GM21576 (cell line): ENCODE results near the gene PITPNM3.

ENCODE experiments used
- ATAC-seq: cut with Tn5 transposase; IDR thresholded peaks from one replicate; pipeline ENCODE4 v1.9.1; 2021; ENCODE audit warnings: mild to moderate bottlenecking, moderate library complexity; ENCODE audit not compliant: unreplicated experiment

Gene PITPNM3

DNA sequence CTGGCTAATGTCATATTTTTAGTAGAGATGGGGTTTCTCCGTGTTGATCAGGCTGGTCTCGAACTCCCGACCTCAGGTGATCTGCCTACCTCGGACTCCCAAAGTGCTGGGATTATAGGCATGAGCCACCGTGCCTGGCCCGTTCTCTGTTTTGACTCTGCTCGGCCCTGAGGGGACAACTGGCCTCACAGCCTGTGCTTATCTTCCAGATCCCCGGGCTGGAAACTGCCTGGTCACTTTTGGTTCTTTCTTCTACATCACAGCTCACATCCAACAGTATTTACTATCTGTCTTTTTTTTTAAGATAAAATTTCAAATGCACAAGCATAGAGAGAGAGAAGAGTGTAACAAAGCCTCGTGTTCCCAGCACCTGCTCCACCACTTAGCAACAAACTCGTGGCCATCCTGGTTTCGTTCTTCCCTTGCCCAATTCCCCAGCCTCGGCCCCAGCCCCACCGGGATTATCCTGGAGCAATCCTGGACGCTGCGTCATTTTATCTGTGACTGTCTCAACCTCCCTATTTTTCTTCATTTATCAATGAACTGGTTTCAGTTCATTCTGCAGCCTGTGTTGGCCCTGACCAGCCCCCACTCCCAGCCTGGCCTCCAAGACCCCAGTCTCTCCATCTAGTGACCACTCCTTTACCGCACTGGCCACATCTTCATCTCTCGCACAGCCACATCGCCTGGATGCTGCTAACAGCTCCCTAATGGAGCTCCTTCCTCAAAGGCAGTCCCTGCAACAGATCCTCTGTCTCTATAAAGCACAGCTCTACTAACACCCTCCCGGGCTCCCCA lies 91.0 kb downstream of the PITPNM3 start:
- no peak for ATAC-seq

DNA sequence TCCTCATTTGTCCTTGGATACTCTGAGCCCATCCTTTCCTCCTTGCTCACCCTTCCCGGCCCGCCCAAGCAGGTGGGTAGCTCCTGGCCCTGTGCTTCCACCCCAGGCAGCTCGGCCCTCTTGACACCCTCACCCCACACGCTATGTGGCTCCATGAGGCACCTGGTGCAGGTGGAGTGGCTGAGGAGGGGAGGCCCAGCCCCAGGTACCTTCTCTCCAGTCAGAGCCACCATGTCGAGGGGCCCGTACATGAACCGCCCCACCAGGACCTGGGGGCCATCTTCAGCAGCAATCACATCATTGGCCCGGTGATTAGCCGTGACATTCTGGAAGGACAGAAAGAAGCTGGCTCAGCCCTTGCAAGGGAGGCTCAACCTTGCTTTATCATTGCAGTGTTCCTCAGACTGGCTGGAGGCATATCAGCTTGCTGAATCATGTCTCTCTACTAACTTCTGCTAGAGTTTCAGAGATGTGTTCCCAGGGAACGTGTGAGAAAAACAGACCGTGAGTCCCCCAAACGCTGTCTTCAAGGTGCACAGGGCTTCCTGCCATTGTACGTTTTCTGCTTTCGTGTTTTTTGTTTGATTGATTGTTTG lies 91.8 kb downstream of the PITPNM3 start:
- no peak for ATAC-seq

DNA sequence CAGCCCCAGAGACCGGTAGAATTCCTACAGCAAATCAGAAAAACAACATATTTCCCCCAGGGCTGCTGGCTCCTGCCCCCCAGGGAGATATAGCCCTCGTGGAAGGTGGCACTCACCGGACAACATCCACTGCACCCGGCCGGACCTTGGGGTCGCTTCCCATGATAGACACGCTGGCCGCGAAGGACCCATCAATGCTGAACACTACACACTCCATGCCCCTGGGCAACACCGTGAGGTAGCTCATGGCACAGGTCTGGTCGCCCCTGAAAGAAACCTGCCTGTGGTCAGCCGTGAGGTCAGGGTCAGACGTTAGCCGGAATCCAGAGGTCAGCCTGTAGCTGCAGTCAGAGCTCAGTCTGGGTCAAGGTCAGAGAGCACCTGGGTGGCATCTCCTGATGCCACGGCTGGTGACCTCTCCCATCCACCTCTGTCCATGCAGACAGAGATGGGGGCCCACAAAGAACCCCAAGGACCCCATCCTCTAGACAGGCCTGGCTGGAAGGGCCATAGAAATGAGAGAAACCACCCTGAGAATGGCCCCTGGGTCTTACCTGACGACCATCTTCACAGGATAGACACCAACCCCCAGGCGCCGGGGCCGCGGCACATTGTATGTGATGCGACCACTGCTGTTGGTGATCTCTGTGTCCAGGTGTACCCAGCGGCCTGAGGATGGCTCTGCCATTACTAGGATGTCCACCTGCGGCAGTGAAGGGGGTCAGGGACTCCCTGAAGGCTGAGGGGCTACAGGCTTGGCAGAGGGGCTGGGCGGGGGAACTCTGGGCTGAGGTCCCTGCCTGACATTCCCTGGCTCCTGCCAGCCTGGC lies 92.5 kb downstream of the PITPNM3 start:
- ATAC-seq = no peak

DNA sequence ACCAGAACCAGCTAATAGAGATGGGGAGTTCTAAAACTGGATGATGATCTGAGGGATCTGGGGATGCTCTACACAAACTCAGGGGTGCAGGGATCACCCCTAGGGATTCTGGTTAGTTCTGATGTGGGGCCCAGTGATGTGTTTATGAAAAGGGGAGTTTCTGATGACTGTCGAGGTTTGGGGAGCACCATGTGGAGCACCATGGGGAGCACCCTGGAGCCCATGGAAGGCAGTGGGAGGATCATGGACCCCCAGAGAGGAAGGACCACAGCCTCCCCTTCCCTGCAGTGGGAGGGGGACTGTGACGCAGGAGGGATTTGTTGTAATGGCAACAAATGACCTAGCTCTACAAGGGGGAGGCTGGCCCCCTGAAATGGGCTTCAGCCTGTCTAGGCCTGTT lies 93.7 kb downstream of the PITPNM3 start:
- ATAC-seq = no peak

DNA sequence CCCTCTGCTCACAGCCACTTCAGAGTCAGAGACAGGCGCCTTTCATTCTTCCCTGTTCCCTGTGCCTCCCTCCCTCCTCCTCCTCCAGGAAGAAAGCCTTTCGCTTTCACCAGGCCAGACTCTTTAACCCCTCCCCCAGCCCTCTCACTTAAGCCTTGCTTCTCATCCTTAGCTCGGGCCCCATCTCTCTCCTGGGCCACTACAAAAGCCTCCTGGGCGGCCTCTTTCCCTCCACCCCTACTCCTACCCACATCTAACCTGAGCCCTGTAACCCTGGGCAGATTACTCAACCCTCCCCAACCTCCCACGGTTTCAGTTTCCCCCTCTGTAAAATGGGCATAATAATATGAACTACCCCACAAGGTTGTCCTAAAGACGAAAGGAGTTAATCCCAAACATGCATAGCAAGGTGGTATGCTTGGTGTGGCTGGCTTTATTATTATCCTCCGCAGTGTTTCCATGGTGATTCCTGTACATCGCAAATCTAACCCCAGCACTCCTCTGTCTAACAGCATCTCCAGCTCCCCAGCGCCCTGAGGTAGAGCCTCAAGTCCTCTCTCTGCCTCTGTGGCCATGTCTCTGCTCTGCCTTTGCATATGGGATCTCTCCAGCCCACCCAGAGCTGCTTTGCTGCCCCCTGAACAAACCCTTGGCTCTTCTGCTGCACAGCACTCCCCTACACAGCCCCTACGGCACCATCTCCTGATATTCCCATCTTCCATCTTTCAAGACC lies 94.4 kb downstream of the PITPNM3 start:
- no peak for ATAC-seq

DNA sequence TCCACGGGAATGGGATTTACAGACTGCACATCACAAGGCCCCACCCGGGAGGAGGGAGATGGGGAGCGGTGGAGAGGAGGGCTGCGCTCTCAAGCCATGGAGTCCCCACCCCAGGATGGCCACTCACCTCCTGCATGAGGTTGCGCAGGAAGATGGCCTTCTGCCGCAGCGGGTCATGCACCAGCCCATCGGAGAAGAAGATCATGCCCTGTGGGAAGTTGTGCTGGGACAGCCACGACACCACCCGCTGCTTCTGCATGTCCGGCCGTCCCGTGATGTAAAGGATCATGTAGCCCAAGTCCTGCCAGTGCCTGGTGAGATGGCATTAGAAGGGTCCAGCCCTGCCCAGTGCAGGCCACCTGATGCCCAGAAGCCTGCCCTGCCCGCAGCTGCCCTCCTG lies 95.1 kb downstream of the PITPNM3 start:
- no peak for ATAC-seq

DNA sequence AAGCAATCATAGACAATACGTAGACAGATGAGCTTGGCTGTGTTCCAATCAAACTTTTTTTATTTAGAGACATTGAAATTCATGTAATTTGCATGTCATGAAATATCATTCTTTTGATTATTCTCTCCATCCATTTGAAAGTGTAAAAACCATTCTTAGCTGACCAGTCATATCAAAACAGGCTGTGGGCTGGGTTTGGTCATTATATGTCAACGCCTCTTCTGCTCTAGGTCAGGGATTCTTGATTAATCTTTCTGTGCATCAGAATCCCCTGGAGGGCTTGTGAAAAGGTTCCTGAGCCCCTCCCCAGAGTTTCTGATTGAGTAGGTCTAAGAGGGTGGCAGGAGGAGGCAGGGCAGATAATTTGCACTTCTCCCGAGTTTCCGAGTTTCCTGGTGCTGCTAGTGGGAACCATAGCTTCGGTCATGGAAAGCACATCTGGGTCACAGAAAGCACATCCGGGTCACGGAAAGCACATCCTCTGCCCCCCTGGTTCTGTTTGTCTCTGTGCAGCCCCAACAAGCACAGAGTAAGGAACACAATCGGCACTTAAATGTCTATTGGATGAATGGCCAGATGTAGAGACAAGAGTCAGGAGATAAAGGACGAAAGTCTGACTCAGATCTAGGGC lies 95.7 kb downstream of the PITPNM3 start:
- ATAC-seq = no peak

DNA sequence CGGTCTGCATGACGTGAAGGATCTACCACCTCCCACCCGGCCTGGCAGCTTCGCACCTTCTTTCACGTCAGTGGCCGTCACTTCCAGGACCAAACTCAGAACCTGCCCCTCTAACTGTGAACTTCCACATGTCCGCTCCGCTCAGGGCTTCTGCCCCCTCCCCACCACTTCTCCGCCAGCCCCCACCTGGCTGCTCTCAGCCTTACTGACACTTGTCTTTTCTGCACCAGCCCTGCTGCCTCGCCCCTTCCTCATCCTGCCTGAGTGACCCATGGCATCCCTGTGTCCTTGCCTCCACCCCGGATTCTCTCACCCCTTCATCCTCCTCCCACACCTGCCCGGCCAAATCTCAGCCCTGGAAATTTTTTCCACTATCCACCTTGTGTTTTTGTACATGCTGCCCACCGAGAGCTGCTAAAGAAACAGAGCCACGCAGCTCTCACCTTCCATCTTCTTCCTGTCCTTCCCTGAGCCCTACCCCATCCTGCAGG lies 97.8 kb downstream of the PITPNM3 start:
- no peak for ATAC-seq

DNA sequence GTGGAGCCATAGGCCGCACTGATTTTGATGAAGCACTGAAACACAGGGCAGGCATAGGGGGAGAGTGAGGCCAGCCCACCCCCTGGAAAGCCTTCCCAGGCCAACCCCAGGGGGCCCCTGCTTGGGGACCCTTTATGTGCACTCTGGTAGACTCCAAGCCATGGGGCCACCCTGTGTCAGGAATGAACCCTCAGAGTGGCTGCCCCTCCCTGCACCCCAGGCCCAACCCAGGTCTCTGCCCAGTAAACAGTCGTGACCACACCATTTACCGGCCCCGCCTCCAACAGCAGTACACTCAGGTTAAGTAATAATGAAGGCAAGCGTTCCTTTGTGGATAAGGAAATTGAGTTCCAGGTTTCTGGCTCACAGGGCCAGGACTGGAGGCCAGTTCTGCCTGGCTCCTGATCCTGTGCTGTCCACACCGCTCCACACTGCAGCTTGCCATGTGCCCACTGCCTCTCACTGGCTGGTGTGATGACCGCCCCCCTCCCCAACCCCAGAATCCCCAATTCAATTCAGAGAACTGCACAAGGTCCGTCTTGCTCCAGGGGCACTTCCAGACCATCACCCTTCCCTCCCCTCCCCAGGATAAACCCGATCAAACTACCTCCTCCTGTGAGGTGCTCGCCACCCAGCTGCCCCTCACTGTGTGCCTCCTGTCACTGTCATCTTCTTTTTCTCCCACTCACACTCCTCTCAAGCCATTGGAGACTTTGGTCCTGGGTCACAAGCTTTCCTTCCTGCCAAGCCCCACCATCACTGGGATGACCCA lies 98.5 kb downstream of the PITPNM3 start:
- ATAC-seq = no peak

DNA sequence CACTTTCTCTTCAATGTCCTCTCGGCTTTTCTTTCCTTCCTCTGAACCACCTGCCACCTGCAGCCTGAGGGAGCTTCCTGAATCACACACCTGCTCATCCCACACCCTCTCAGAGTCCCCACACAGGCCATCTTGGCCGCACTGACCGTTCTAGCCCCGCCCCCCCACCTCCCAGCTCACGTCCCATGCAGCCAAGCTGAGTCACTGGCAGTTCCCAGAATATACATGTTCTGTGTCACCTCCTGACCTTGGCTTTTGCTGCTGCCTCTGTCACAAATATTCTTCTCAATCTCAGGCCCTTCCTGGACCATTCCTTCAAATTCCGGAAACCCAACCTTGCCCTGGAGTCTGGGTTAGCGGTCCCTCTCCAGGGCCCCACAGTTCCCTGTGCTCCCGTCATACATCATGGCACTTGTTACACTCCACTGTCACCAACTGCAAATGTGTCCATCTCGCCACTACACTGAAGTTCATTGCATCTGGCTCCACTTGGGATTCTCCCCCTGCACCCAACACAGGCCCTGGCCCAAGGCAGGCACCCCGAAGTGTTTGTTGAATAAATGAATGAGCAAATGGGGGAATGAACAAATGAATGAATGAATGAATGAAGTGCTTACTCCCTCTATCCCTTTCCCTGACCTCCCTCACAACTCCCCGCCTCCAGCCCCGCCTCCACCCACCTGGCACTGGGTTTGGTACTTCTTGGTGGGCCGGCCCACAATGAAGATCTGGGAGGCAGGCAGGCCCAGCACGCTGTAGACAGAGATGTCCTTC lies 99.3 kb downstream of the PITPNM3 start:
- ATAC-seq = no peak

DNA sequence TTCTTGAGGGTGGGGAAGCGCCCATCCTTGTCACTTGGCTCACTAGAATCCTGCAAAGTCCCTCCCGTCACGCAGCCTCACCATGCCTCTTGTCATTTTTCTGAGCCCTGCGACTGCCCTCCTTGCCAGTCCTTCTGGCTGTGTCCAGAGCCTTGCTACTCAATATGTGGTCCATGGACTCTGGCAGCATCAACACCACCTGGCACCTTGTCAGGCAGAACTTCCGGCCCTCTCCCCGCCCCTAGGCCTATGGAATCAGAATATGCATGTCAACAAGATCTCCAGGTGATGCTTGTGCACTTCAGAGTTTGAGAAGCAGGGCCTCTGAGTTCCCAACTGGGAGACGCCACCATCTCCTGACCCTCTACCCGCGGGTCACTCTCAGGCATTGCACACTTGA lies 100.0 kb downstream of the PITPNM3 start:
- ATAC-seq = no peak

DNA sequence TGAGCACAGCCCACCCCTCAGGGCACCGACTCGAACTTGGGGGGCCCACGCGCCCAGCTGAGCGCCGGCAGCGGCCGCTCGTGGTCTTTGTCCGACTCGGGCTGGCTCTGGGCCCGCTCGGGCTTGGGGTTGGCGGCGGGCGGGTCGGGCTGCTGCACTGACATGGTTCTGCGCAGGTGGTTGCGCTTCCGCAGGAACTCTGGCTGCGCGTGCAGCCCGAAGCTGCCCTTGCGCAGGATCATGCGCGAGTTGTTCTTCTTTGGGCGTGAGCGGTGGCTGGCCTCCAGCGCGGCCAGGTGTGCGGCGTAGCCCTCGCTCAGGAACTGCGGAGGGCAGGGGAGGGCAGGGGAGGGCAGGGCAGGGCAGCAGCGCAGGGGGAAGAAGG lies 101.0 kb downstream of the PITPNM3 start:
- ATAC-seq = no peak

DNA sequence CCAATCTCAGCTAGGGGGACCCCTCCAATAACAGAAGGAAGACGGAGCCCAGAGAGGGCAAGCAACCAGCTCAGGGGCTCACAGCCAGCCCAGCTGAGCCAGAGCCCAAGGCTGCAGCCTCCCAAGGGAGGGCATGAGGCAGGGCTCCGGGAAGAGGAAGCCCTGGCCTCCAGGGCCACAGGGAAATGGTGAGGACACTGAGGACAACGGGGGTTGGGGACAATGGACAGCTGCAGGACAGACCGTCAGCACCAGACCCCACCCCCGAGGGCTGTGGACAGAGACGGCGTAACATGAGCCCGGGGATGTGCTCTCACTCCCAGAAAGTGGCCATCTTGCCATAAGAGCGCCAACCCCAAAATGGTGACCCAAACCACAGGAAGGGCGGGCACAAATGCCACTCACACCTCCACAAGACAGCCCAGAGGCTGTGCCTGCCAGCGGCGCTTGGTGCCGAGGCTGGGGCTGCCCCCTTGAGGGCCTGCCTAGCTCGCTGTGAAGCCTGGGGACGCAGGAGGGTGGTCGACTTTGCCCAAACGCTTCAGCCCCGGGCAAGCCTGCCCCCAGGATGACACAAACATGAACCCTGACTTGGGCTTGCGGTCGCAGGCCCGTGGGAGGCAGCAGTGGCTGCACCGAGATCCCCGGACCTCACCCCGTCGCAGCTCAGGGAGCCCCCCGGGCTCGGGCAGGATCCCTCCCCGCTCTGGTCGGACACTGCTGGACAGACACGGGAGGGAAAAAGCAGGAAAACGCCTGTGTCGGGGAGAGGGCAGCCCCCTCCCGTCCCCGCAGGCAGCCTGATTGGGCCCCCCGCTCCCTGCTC lies 101.6 kb downstream of the PITPNM3 start:
- ATAC-seq = no peak

DNA sequence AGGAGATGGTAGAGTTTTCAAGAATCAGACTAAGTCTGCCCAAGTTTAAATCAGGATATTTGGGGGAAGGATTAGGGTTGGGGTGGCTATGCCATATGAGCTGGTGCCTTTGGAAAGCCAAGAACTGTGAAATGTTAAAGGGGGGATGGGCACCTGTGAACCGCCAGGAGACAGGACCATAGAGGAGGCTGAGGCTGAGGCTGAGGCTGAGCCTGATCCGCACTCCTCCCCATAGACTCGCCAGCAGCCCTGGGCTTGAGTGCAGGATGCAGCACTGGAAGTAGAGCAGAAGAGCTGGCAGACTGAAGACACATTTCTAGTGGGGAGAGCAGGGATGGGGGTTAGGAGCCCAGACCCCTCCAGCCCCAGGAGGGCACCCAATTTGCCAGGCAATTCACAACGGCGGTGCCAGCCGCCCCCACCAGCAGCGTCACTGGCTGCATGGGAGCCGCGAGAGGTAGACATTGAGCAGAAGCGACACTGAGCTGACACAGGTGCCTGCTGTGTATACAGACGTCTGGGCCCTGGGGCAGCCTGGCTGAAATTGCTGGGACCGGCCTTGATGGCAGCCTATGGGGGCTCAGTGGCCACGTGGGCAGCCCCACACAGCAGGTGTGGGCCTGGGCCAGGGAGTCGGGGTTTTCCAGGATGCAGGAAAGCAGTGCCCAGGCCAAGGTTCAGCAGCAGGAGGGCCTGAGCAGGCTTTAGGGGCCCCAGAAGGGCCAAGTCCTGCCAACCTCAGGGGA lies 102.9 kb downstream of the PITPNM3 start:
- ATAC-seq = no peak

DNA sequence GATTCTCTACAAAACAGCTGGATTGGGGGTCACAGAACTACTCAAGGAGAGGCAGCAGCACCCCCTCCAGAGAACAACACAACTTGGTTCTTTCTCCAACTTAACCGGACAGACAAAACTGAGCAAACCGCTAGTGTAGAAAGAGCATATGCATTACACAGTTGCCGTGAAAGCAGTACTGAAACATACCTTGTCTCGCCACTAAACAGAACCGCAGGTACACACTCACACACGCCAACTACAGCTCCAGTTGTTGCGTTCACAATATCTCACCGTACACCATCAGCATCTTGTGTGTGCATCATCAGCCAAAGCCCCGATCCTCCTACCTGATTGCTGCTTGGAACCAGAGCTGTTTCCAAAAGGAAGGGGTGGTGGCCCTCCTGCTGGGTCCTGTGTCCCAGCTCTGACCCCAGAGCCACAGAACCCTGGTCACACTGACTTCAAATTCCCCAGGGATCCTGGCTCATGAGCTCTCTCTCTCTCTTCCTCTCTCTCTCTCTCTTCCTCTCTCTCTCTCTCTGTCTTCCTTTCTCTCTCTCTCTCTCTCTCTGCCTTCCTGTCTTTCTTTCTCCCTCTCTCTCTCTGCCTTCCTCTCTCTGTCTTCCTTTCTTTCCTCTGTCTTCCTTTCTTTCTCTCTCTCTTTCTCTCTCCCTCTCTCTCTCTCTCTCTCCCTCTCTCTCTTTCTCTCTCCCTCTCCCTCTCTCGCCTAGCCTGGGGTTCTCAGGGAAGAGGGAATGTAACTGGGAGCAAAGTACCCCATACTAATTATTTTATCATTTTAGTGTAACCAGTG lies 103.7 kb downstream of the PITPNM3 start:
- no peak for ATAC-seq

DNA sequence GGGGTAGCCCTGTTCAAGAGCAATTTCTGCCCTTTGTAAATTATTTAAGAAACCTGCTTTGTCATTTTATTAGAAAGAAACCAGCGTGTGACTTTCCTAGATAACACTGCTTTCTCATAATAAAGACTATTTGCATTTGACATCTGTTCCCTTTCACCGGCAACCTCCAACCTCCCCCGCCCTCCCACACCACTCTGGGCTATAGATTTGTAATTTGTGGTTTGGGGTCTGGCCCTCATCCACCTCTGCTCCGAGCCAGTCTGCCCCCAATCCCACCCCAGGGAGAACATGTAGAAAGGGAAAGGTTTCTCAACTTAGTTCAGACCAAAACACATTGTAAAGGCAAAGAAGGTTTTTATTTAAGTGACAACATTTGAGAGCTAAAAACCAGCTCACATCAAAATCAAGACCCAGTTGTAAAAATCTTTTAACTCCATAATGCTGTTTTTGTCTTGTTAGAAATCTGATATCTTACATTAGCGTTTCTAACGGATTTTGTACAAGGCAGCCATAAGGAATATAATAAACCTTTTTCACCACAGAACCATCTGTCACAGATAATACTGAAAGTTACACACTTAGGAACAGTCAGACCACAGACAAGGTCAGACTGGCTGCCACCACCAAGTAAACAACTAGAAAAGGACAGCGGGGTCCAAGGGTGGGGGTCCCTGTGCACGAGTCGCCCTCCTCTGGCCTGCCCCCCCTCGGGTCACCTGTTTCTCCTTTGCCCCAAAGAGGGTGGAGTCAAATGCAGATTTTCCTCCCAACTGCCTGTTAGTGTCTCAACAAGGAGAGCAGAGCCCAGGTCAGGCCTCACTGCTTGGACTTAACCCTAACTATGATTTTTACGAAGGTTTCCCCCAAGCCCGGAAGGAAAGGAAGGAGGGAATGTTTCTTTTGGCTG lies 105.2 kb downstream of the PITPNM3 start:
- ATAC-seq = no peak
